ENCODE measurements around the gene SIPA1L3. TPM values are rescaled to one million over a fixed set of nuclear protein-coding genes. Genes with fewer than 3 reads are reported as not detected.

The SIPA1L3 gene
- total and polyA plus RNA-seq, 10 of the 15 experiments (the other 5 are each of a cell fraction or from before 2014, with no cell fraction given): 0.24 to 66.2 (median 19.1) TPM

DNA sequence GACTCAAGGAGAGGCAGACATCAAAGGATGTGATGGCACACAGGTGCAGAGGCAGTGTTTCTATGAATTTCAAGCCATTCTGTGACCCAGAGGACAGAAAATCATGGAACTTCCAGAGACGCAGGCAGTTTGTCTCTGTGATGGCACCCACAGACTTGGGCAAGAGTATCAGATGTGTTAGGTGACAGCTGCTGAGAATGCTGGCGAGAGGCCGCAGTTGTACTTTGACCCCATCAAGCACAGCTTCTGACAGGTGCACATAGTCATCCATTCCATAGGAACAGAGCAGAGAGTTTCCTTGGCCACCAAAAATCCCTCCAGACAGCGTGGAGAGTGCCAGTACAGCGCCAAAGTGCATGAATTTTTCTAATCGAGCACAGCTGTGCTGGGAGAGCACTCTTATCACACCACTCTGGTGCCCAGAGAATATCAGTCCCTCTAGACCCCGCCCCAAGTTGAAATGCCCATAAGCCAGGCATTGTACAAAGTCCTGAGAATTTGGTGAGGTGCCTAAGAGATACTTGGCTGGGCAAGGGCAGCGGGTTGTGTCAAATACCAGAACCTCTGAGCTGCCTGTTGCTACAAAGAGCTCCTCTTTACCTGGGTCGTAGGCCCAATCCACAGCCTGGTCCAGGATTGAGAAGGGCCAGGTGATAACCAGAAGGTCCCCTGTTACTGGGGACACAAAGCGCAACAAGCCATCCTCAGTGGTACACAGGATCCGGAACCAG lies 13.0 kb upstream of the SIPA1L3 start (continued):
- TF ChIP-seq PBX3 (IDR thresholded peaks at IDR 0.05; ENCODE audit: insufficient replicate concordance, low read depth, low read length): no peak

DNA sequence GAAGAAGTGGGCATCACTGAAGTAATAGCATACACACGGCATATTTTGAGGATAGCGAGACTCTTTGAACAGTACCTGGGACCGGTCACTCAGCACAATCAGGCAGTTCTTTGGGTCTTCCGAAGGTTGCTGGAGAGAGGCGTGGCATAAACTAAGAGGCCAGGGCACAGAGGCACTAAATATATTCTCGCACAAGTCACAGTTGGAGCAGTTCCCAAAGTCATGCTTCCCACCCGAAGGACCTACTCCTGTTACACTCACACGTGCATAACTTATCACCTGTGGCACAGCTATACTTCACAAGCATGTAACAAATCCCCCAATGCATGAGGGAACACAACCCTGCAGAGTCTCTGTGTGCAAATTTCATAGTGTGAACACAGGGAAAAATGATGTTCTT lies 10.8 kb upstream of the SIPA1L3 start:
- H3K4me3 ChIP-seq: no peak overlapping the region
- H2AFZ ChIP-seq (ENCODE audit: control insufficient read depth, low read depth, low read length): no peak overlapping the region
- ATAC-seq (no peak), FAIRE-seq (no peak), DNase-seq (ENCODE audit: low read depth, low spot score) (no peak)
- H3K36me3 ChIP-seq (ENCODE audit: control insufficient read depth in 2 of 2, insufficient read depth in 2 of 2, low read length in 1 of 2): no peaks in the 10 kb centered on the region
- peaks cover 0 to 2% of the 10 kb centered on the region in 2 experiments; a peak in 1 of 4 replicates for H3K27me3 ChIP-seq (replicated peaks in 1 of 2; ENCODE audit: control insufficient read depth in 2 of 2, insufficient read depth in 2 of 2, low read length in 1 of 2)
- ChIA-PET SMC1A (ENCODE audit: uncharacterized antibody, unreplicated experiment) (interaction anchor here (1.9 kb wide), 1 partner anchor 348 kb away, joined by 4 read pairs; no protein-coding TSS in a partner anchor), POLR2A (no interaction called here), CTCF (interaction anchor here (0.8 to 1.8 kb wide), 4 partner anchors 47 to 432 kb away, joined by 3 to 4 read pairs (median 3); no protein-coding TSS in a partner anchor), RAD21 (ENCODE audit: unreplicated experiment) (interaction anchor here (0.6 to 1.4 kb wide), 3 partner anchors 10 to 440 kb away, joined by 3 to 7 read pairs (median 4); partner anchors contain the start of genes CATSPERG, SIPA1L3 and WDR87)
- in situ Hi-C loops (cut with MboI): no loop called here
- no peak overlapping the region for H3K27ac ChIP-seq (ENCODE audit: control insufficient read depth, insufficient read depth)
- intact Hi-C loops (cut with micrococcal nuclease; ENCODE audit: unreplicated experiment): loop anchor here (5.0 kb wide), 1 partner anchor 331 kb away; no protein-coding TSS in a partner anchor
- no peak overlapping the region for H3K9ac ChIP-seq (ENCODE audit: control insufficient read depth, insufficient read depth, low read length)
- H3K79me2 ChIP-seq (ENCODE audit: control insufficient read depth, insufficient read depth, low read length): no peaks in the 10 kb centered on the region
- H3K4me1 ChIP-seq (ENCODE audit: control insufficient read depth, insufficient read depth, low read length): no peaks in the 10 kb centered on the region; the same call in 1 of the 2 replicates
- no TSS peak for BruUV-seq (replicated peaks)
- no peaks in the 10 kb centered on the region for H4K20me1 ChIP-seq (ENCODE audit: control insufficient read depth, insufficient read depth)
- no peak overlapping the region for H3K4me2 ChIP-seq (ENCODE audit: control insufficient read depth, insufficient read depth)
- 54% methylated on average over 8 of the region's 8 CpGs for WGBS (ENCODE audit: insufficient coverage, insufficient replicate concordance, low lambda C conversion rate, missing lambda C conversion rate)
- no peaks in the 10 kb centered on the region; the same call in 2 of the 3 replicates for H3K9me3 ChIP-seq (replicated peaks; ENCODE audit: control insufficient read depth, insufficient read depth, low read length)
- TF ChIP-seq MTA2 (IDR thresholded peaks at IDR 0.05; ENCODE audit: low read depth) (no peak), ELK1 (IDR thresholded peaks at IDR 0.05; ENCODE audit: low read depth, low read length) (no peak), TCF3 (IDR thresholded peaks at IDR 0.05; ENCODE audit: borderline replicate concordance, insufficient read depth, low read depth, low read length) (no peak), NRF1 (conservative IDR thresholded peaks at IDR 0.05; ENCODE audit: low read depth, low read length) (no peak), YY1 (IDR thresholded peaks at IDR 0.05; ENCODE audit: low read depth, low read length) (no peak)
- TF ChIP-seq, protein P1, sequence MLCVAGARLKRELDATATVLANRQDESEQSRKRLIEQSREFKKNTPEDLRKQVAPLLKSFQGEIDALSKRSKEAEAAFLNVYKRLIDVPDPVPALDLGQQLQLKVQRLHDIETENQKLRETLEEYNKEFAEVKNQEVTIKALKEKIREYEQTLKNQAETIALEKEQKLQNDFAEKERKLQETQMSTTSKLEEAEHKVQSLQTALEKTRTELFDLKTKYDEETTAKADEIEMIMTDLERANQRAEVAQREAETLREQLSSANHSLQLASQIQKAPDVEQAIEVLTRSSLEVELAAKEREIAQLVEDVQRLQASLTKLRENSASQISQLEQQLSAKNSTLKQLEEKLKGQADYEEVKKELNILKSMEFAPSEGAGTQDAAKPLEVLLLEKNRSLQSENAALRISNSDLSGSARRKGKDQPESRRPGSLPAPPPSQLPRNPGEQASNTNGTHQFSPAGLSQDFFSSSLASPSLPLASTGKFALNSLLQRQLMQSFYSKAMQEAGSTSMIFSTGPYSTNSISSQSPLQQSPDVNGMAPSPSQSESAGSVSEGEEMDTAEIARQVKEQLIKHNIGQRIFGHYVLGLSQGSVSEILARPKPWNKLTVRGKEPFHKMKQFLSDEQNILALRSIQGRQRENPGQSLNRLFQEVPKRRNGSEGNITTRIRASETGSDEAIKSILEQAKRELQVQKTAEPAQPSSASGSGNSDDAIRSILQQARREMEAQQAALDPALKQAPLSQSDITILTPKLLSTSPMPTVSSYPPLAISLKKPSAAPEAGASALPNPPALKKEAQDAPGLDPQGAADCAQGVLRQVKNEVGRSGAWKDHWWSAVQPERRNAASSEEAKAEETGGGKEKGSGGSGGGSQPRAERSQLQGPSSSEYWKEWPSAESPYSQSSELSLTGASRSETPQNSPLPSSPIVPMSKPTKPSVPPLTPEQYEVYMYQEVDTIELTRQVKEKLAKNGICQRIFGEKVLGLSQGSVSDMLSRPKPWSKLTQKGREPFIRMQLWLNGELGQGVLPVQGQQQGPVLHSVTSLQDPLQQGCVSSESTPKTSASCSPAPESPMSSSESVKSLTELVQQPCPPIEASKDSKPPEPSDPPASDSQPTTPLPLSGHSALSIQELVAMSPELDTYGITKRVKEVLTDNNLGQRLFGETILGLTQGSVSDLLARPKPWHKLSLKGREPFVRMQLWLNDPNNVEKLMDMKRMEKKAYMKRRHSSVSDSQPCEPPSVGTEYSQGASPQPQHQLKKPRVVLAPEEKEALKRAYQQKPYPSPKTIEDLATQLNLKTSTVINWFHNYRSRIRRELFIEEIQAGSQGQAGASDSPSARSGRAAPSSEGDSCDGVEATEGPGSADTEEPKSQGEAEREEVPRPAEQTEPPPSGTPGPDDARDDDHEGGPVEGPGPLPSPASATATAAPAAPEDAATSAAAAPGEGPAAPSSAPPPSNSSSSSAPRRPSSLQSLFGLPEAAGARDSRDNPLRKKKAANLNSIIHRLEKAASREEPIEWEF (IDR thresholded peaks at IDR 0.05; ENCODE audit: insufficient replicate concordance, low read depth, low read length): no peak
- TF ChIP-seq, protein P2, sequence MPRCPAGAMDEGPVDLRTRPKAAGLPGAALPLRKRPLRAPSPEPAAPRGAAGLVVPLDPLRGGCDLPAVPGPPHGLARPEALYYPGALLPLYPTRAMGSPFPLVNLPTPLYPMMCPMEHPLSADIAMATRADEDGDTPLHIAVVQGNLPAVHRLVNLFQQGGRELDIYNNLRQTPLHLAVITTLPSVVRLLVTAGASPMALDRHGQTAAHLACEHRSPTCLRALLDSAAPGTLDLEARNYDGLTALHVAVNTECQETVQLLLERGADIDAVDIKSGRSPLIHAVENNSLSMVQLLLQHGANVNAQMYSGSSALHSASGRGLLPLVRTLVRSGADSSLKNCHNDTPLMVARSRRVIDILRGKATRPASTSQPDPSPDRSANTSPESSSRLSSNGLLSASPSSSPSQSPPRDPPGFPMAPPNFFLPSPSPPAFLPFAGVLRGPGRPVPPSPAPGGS (IDR thresholded peaks at IDR 0.05; ENCODE audit: borderline replicate concordance, insufficient read depth, low read depth, low read length, poor library complexity, severe bottlenecking): no peak

Data from GM12878 (cell line).